ENCODE data around the gene TUBB6.

DNA sequence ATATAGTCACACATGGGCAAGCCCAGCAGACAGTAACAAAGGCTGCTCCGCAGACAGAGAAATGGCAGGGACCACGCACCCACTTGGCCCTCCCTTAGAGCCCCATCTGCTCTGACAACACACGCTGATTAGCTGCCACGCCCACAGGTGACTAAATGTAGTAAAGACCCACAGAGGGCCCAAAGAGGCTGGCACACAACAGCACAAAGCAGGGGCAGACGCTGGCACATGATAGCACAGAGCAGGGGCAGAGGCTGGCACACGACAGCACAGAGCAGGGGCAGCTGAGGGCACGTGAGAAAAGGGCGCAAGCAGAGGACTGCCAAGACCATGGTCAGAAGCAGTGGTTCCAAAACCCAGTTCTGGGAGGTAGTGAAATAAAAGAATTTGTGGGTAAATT, 58.3 kb downstream of the TUBB6 start:
- TF ChIP-seq SUZ12 (IDR thresholded peaks at IDR 0.05) (no peak), FOXM1 (IDR thresholded peaks at IDR 0.05; ENCODE audit: borderline replicate concordance) (no peak), ARNT (IDR thresholded peaks at IDR 0.05) (no peak), HDGF (IDR thresholded peaks at IDR 0.05; ENCODE audit: borderline replicate concordance) (no peak), CTBP1 (IDR thresholded peaks at IDR 0.05; ENCODE audit: borderline replicate concordance) (no peak), SP1 (IDR thresholded peaks at IDR 0.05) (no peak)

All from HEK293T (cell line).